HL-60 (cell line): Measurements from ENCODE around the gene CREB5.

ENCODE experiments used
- DNase-seq, 2 experiments: peaks; one replicate each; pipeline ENCODE4 v3.0.0-alpha.2; 2010 to 2020; ENCODE audit warnings: low read depth in 1 of 2, low spot score in 1 of 2
- H3K27ac ChIP-seq: fragments of 250-450 bp; sonication (Bioruptor Pico); replicated peaks from 2 replicates; pipeline ENCODE4 v1.5.1; 2020; ENCODE audit warnings: mild to moderate bottlenecking, moderate library complexity
- H3K27me3 ChIP-seq: fragments of 250-450 bp; sonication (Bioruptor Pico); 2 replicates; pipeline ENCODE4 v1.5.1; 2021; ENCODE audit warnings: mild to moderate bottlenecking, moderate library complexity; ENCODE audit not compliant: insufficient read depth, poor library complexity, severe bottlenecking
- H3K4me3 ChIP-seq: replicated peaks from 2 replicates; pipeline ENCODE4 v1.5.1; 2011; ENCODE audit warnings: mild to moderate bottlenecking, control low read depth, low read length; ENCODE audit not compliant: insufficient read depth
- GABPA ChIP-seq: IDR thresholded peaks from 2 replicates; pipeline ENCODE4 v1.6.1; 2012; ENCODE audit warnings: low read depth
- POLR2AphosphoS5 ChIP-seq: IDR thresholded peaks from 2 replicates; pipeline ENCODE4 v1.6.1; 2012; ENCODE audit warnings: low read depth
- SPI1 ChIP-seq: IDR thresholded peaks from 2 replicates; pipeline ENCODE4 v1.6.1; 2012; ENCODE audit warnings: low read depth, mild to moderate bottlenecking, borderline replicate concordance
- TF ChIP-seq, protein P1 (sequence below): IDR thresholded peaks from 2 replicates; pipeline ENCODE4 v1.6.1; 2012; ENCODE audit warnings: low read depth; ENCODE audit not compliant: insufficient replicate concordance
- TF ChIP-seq, protein P2 (sequence below): IDR thresholded peaks from one replicate; pipeline ENCODE4 v1.5.1; 2011; ENCODE audit warnings: low read length, control low read depth, inconsistent platforms; ENCODE audit not compliant: insufficient read depth

Gene CREB5

DNA sequence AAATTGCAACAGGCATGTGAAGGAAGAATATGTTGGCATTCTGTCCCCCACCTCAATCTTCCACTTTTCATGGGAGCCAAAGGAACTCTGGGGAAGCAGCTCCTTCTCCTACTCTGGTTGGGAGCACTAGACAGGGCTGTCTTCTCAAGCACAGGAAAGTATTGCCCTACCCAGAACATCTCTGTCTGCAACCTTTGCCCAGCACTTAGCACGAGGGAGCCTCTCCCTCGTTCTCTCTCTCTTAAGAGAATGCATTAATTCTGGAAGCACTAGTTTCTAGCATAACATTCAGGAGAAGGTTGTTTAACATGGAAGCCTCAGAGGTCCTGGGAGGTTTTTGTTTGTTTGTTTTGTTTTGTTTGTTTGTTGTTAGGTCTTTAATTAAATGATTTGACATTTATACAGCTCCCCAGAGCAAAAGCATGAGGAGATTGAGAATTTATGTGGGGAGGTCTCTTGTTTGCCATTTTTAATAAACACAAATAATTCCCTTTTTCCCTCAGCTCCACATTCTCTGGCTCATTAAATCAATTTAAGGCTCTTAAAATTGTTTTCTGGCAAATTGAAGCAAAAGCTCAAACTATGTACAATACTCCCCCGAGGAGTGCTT lies 305.2 kb downstream of the CREB5 start:
- no peak overlapping the region for H3K4me3 ChIP-seq

DNA sequence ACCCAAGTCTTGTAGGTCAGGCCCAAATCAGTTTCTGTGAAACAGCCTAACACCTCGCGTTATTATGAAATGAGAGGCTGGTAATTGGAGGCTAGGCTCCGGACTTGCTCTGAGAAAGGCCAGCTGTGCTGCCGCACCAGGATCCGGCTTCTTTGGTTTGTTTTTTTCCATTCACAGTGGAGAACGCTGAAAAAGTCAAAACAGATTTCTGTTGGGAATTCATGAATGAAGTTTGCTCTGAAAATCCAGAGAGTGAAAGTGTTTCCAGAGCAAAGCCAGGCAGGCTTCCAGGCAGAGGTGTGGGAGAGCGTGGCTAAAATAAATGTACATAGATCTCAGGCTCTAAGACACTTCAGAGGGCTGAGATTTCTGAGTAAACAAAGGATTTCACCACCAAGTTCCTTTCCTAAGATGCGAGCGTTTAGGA lies 305.8 kb downstream of the CREB5 start:
- no peaks in the 10 kb centered on the region for H3K27me3 ChIP-seq
- H3K4me3 ChIP-seq, result no peak overlapping the region
- TF ChIP-seq, protein P1, sequence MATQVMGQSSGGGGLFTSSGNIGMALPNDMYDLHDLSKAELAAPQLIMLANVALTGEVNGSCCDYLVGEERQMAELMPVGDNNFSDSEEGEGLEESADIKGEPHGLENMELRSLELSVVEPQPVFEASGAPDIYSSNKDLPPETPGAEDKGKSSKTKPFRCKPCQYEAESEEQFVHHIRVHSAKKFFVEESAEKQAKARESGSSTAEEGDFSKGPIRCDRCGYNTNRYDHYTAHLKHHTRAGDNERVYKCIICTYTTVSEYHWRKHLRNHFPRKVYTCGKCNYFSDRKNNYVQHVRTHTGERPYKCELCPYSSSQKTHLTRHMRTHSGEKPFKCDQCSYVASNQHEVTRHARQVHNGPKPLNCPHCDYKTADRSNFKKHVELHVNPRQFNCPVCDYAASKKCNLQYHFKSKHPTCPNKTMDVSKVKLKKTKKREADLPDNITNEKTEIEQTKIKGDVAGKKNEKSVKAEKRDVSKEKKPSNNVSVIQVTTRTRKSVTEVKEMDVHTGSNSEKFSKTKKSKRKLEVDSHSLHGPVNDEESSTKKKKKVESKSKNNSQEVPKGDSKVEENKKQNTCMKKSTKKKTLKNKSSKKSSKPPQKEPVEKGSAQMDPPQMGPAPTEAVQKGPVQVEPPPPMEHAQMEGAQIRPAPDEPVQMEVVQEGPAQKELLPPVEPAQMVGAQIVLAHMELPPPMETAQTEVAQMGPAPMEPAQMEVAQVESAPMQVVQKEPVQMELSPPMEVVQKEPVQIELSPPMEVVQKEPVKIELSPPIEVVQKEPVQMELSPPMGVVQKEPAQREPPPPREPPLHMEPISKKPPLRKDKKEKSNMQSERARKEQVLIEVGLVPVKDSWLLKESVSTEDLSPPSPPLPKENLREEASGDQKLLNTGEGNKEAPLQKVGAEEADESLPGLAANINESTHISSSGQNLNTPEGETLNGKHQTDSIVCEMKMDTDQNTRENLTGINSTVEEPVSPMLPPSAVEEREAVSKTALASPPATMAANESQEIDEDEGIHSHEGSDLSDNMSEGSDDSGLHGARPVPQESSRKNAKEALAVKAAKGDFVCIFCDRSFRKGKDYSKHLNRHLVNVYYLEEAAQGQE, result no peak
- TF ChIP-seq POLR2AphosphoS5, result no peak
- no peak overlapping the region for H3K27ac ChIP-seq
- no peak for DNase-seq

More for the DNA sequence above, 305.2 kb downstream of the CREB5 start:
- H3K27ac ChIP-seq, result no peak overlapping the region
- TF ChIP-seq GABPA, result no peak
- TF ChIP-seq, protein P2, sequence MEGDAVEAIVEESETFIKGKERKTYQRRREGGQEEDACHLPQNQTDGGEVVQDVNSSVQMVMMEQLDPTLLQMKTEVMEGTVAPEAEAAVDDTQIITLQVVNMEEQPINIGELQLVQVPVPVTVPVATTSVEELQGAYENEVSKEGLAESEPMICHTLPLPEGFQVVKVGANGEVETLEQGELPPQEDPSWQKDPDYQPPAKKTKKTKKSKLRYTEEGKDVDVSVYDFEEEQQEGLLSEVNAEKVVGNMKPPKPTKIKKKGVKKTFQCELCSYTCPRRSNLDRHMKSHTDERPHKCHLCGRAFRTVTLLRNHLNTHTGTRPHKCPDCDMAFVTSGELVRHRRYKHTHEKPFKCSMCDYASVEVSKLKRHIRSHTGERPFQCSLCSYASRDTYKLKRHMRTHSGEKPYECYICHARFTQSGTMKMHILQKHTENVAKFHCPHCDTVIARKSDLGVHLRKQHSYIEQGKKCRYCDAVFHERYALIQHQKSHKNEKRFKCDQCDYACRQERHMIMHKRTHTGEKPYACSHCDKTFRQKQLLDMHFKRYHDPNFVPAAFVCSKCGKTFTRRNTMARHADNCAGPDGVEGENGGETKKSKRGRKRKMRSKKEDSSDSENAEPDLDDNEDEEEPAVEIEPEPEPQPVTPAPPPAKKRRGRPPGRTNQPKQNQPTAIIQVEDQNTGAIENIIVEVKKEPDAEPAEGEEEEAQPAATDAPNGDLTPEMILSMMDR, result no peak
- no peak for TF ChIP-seq SPI1
- TF ChIP-seq, protein P1, result no peak
- no peak for TF ChIP-seq POLR2AphosphoS5
- no peaks in the 10 kb centered on the region for H3K27me3 ChIP-seq
- DNase-seq, result no peak

DNA sequence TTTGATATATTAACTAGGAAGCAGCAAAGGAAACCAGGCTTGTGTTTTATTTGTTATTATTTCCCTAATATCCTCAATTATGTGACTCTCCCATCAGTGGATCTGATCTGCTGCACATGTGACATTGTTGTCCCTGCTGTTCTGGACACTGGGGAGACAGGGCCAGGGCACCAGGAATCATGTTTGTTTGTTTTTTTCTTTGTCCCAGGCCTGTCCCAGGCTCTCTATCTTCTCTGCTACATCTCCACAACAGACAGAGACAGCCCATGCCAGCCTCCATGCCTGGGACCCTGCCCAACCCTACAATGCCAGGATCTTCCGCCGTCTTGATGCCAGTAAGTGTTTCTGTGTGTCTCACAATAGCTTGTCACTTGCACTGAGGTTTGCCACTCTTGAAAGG lies 306.2 kb downstream of the CREB5 start:
- Histone ChIP-seq H3K27ac (no peak overlapping the region), H3K27me3 (no peaks in the 10 kb centered on the region), H3K4me3 (no peak overlapping the region)
- TF ChIP-seq, protein P2, result no peak
- TF ChIP-seq, protein P1, result no peak
- no peak for TF ChIP-seq POLR2AphosphoS5
- no peak for TF ChIP-seq SPI1
- TF ChIP-seq GABPA, result no peak
- DNase-seq, result no peak
